Measurements from ENCODE around the gene ALOX12B. TPM values are rescaled to one million over a fixed set of nuclear protein-coding genes. Genes with fewer than 3 reads are reported as not detected.

The ALOX12B gene
- total and polyA plus RNA-seq, 4 donors, result not detected

DNA sequence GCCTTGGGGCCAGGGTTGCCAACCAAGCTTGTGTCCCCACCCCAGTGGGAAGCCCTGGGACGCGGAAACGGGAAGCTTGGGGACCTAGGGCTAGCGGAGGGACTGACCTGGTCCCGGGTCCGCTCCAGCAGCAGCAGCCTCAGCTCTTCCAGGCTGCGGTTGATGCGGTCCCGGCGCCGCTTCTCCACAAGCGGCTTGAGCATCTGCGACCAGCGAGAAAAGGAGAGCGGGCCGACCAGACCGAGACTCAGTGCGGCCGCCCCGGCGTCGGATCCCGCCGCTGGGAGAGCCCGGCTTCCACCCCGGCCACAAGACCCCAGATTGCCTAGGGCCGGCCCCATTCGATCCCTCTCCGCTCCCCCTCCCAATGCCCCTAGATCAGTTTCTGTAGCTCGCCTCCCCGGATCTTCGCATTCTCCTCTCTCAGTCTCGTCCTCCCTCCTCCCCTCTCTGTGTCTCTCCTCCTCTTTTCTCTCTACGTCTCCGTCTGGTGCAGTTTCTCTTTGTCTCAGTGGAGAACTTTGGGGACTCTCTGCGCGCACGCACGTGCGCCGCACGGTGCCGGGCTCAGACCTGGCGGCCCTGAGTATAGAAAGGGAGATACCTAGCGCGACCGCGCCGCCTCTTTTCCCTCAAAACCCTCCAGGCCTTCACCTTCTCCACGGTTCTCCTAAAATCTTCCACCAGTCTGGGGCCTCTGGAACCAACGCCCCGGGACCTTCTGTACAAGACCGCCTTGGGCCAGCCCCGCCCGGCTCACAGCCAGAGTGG, 35.6 kb upstream of the ALOX12B start:
- no peak overlapping the region for H3K9ac ChIP-seq (ENCODE audit: low read depth in 1 of 2, low read length in 2 of 2)
- H3K27ac ChIP-seq (ENCODE audit: low read depth in 1 of 2, low read length in 2 of 2), result no peak overlapping the region
- TF ChIP-seq, protein P1, sequence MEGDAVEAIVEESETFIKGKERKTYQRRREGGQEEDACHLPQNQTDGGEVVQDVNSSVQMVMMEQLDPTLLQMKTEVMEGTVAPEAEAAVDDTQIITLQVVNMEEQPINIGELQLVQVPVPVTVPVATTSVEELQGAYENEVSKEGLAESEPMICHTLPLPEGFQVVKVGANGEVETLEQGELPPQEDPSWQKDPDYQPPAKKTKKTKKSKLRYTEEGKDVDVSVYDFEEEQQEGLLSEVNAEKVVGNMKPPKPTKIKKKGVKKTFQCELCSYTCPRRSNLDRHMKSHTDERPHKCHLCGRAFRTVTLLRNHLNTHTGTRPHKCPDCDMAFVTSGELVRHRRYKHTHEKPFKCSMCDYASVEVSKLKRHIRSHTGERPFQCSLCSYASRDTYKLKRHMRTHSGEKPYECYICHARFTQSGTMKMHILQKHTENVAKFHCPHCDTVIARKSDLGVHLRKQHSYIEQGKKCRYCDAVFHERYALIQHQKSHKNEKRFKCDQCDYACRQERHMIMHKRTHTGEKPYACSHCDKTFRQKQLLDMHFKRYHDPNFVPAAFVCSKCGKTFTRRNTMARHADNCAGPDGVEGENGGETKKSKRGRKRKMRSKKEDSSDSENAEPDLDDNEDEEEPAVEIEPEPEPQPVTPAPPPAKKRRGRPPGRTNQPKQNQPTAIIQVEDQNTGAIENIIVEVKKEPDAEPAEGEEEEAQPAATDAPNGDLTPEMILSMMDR (IDR thresholded peaks at IDR 0.05; ENCODE audit: low read depth, low read length, missing input control), result no peak
- no peak for TF ChIP-seq YY1 (IDR thresholded peaks at IDR 0.05)
- TF ChIP-seq TAF1 (conservative IDR thresholded peaks at IDR 0.05), result no peak
- TF ChIP-seq GABPA (IDR thresholded peaks at IDR 0.05 in 1 of 2, conservative IDR thresholded peaks at IDR 0.05 in 1 of 2), result no peak
- no peak for TF ChIP-seq HNF4A (conservative IDR thresholded peaks at IDR 0.05)
- TF ChIP-seq HNF4G (IDR thresholded peaks at IDR 0.05), result no peak
- TF ChIP-seq, protein P2, sequence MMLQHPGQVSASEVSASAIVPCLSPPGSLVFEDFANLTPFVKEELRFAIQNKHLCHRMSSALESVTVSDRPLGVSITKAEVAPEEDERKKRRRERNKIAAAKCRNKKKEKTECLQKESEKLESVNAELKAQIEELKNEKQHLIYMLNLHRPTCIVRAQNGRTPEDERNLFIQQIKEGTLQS (IDR thresholded peaks at IDR 0.05), result no peak
- no peak for TF ChIP-seq NR2F2 (IDR thresholded peaks at IDR 0.05)
- TF ChIP-seq, protein P3, sequence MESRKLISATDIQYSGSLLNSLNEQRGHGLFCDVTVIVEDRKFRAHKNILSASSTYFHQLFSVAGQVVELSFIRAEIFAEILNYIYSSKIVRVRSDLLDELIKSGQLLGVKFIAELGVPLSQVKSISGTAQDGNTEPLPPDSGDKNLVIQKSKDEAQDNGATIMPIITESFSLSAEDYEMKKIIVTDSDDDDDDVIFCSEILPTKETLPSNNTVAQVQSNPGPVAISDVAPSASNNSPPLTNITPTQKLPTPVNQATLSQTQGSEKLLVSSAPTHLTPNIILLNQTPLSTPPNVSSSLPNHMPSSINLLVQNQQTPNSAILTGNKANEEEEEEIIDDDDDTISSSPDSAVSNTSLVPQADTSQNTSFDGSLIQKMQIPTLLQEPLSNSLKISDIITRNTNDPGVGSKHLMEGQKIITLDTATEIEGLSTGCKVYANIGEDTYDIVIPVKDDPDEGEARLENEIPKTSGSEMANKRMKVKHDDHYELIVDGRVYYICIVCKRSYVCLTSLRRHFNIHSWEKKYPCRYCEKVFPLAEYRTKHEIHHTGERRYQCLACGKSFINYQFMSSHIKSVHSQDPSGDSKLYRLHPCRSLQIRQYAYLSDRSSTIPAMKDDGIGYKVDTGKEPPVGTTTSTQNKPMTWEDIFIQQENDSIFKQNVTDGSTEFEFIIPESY (IDR thresholded peaks at IDR 0.05), result no peak
- TF ChIP-seq SP1 (IDR thresholded peaks at IDR 0.05), result no peak
- no peak for TF ChIP-seq JUND (IDR thresholded peaks at IDR 0.05)
- H3K36me3 ChIP-seq (ENCODE audit: control insufficient read depth in 4 of 4, insufficient read depth in 3 of 4, low read depth in 1 of 4, low read length in 3 of 4), result no peaks in the 10 kb centered on the region
- H3K4me3 ChIP-seq (ENCODE audit: low read depth in 1 of 3, low read length in 3 of 3), result peak overlapping the region in 1 of 3 donors; percentile 40
- 3% methylated on average over 55 of the region's 55 CpGs for WGBS
- peaks cover 28 to 77% (median 65%) of the 10 kb centered on the region in 4 donors for H3K4me1 ChIP-seq (ENCODE audit: control insufficient read depth in 4 of 4, insufficient read depth in 4 of 4, low read length in 3 of 4)
- H3K27me3 ChIP-seq (ENCODE audit: control insufficient read depth in 4 of 4, insufficient read depth in 4 of 4, low read length in 3 of 4), result peaks cover 5 to 16% (median 6%) of the 10 kb centered on the region in 4 donors
- DNase-seq (ENCODE audit: low spot score), result no peak
- no peaks in the 10 kb centered on the region for H3K9me3 ChIP-seq (ENCODE audit: control insufficient read depth in 4 of 4, low read length in 3 of 4)

DNA sequence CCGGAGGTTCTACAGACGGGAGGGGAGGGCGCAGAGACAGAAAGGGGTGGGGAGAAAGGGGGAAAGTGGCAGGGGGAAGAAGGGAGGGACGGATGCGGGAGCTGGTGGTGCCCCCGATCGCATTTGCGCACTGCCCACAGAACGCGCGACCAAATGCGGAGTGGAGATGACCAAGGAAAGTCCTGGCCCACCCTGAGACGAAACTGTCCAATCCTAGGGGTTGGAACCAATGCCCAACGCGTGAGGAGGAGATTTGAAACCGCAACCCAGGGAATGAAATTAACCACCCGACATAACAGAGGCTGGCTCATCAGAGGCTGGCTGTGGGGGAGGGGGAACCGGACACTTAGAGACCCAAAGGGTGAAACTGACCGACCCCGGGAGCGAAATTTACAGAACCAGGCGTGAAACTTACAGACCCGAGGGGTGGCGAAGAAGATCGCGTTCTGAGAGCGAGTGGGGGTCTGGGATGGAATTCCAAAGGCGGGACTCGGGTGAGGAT, 35.0 kb upstream of the ALOX12B start:
- no peak for TF ChIP-seq NR2F2 (IDR thresholded peaks at IDR 0.05)
- no peak for TF ChIP-seq RXRA (IDR thresholded peaks at IDR 0.05)
- TF ChIP-seq TAF1 (conservative IDR thresholded peaks at IDR 0.05), result no peak
- TF ChIP-seq FOXA1 (IDR thresholded peaks at IDR 0.05), result no peak
- TF ChIP-seq, protein P4, sequence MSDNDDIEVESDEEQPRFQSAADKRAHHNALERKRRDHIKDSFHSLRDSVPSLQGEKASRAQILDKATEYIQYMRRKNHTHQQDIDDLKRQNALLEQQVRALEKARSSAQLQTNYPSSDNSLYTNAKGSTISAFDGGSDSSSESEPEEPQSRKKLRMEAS (IDR thresholded peaks at IDR 0.05), result no peak
- TF ChIP-seq HNF4G (IDR thresholded peaks at IDR 0.05), result no peak
- TF ChIP-seq FOXA2 (IDR thresholded peaks at IDR 0.05), result no peak
- TF ChIP-seq GABPA (IDR thresholded peaks at IDR 0.05 in 1 of 2, conservative IDR thresholded peaks at IDR 0.05 in 1 of 2), result no peak
- TF ChIP-seq EGR1 (IDR thresholded peaks at IDR 0.05; ENCODE audit: low read depth in 2 of 2), result no peak
- no peak for TF ChIP-seq HNF4A (conservative IDR thresholded peaks at IDR 0.05)
- TF ChIP-seq, protein P1 (IDR thresholded peaks at IDR 0.05; ENCODE audit: low read depth, low read length, missing input control), result no peak
- TF ChIP-seq, protein P5, sequence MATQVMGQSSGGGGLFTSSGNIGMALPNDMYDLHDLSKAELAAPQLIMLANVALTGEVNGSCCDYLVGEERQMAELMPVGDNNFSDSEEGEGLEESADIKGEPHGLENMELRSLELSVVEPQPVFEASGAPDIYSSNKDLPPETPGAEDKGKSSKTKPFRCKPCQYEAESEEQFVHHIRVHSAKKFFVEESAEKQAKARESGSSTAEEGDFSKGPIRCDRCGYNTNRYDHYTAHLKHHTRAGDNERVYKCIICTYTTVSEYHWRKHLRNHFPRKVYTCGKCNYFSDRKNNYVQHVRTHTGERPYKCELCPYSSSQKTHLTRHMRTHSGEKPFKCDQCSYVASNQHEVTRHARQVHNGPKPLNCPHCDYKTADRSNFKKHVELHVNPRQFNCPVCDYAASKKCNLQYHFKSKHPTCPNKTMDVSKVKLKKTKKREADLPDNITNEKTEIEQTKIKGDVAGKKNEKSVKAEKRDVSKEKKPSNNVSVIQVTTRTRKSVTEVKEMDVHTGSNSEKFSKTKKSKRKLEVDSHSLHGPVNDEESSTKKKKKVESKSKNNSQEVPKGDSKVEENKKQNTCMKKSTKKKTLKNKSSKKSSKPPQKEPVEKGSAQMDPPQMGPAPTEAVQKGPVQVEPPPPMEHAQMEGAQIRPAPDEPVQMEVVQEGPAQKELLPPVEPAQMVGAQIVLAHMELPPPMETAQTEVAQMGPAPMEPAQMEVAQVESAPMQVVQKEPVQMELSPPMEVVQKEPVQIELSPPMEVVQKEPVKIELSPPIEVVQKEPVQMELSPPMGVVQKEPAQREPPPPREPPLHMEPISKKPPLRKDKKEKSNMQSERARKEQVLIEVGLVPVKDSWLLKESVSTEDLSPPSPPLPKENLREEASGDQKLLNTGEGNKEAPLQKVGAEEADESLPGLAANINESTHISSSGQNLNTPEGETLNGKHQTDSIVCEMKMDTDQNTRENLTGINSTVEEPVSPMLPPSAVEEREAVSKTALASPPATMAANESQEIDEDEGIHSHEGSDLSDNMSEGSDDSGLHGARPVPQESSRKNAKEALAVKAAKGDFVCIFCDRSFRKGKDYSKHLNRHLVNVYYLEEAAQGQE (IDR thresholded peaks at IDR 0.05), result no peak
- no peak for TF ChIP-seq SP1 (IDR thresholded peaks at IDR 0.05)
- TF ChIP-seq, protein P3 (IDR thresholded peaks at IDR 0.05), result no peak
- no peak for TF ChIP-seq RAD21 (IDR thresholded peaks at IDR 0.05)
- no peak for TF ChIP-seq JUND (IDR thresholded peaks at IDR 0.05)
- WGBS, result 2% methylated on average over 29 of the region's 29 CpGs
- Histone ChIP-seq H3K27ac (ENCODE audit: low read depth in 1 of 2, low read length in 2 of 2) (no peak overlapping the region), H3K4me1 (ENCODE audit: control insufficient read depth in 4 of 4, insufficient read depth in 4 of 4, low read length in 3 of 4) (peaks cover 28 to 83% (median 70%) of the 10 kb centered on the region in 4 donors), H3K9ac (ENCODE audit: low read depth in 1 of 2, low read length in 2 of 2) (no peak overlapping the region), H3K27me3 (ENCODE audit: control insufficient read depth in 4 of 4, insufficient read depth in 4 of 4, low read length in 3 of 4) (peaks cover 5 to 16% (median 6%) of the 10 kb centered on the region in 4 donors), H3K36me3 (ENCODE audit: control insufficient read depth in 4 of 4, insufficient read depth in 3 of 4, low read depth in 1 of 4, low read length in 3 of 4) (no peaks in the 10 kb centered on the region), H3K9me3 (ENCODE audit: control insufficient read depth in 4 of 4, low read length in 3 of 4) (no peaks in the 10 kb centered on the region), H3K4me3 (ENCODE audit: low read depth in 1 of 3, low read length in 3 of 3) (peak overlapping the region in 1 of 3 donors; percentile 40)
- no peak for DNase-seq (ENCODE audit: low spot score)

All from liver (tissue), 9 donors.